Measurements from ENCODE around the gene TPRN.

- no peak for TF ChIP-seq POLR2AphosphoS5 (IDR thresholded peaks at IDR 0.05; ENCODE audit: low read depth, low read length)
- no peak for TF ChIP-seq SMC3 (IDR thresholded peaks at IDR 0.05; ENCODE audit: low read depth, low read length)
- TF ChIP-seq TCF12 (IDR thresholded peaks at IDR 0.05): no peak
- TF ChIP-seq, protein P1, sequence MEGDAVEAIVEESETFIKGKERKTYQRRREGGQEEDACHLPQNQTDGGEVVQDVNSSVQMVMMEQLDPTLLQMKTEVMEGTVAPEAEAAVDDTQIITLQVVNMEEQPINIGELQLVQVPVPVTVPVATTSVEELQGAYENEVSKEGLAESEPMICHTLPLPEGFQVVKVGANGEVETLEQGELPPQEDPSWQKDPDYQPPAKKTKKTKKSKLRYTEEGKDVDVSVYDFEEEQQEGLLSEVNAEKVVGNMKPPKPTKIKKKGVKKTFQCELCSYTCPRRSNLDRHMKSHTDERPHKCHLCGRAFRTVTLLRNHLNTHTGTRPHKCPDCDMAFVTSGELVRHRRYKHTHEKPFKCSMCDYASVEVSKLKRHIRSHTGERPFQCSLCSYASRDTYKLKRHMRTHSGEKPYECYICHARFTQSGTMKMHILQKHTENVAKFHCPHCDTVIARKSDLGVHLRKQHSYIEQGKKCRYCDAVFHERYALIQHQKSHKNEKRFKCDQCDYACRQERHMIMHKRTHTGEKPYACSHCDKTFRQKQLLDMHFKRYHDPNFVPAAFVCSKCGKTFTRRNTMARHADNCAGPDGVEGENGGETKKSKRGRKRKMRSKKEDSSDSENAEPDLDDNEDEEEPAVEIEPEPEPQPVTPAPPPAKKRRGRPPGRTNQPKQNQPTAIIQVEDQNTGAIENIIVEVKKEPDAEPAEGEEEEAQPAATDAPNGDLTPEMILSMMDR (IDR thresholded peaks at IDR 0.05): no peak
- no peak for TF ChIP-seq REST (IDR thresholded peaks at IDR 0.05; ENCODE audit: low read depth, low read length)
- TF ChIP-seq, protein P2, sequence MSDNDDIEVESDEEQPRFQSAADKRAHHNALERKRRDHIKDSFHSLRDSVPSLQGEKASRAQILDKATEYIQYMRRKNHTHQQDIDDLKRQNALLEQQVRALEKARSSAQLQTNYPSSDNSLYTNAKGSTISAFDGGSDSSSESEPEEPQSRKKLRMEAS (IDR thresholded peaks at IDR 0.05; ENCODE audit: low read depth): no peak
- TF ChIP-seq MXI1 (IDR thresholded peaks at IDR 0.05; ENCODE audit: low read depth, low read length): no peak
- no peak for TF ChIP-seq EP300 (IDR thresholded peaks at IDR 0.05; ENCODE audit: borderline replicate concordance in 1 of 2, low read depth in 1 of 2, low read length in 1 of 2)
- TF ChIP-seq SIN3A (IDR thresholded peaks at IDR 0.05; ENCODE audit: borderline replicate concordance, low read depth, low read length): no peak
- TF ChIP-seq GABPA (IDR thresholded peaks at IDR 0.05; ENCODE audit: low read depth): no peak
- no peak for TF ChIP-seq RFX5 (IDR thresholded peaks at IDR 0.05; ENCODE audit: low read length)
- no peak for TF ChIP-seq FOSL2 (IDR thresholded peaks at IDR 0.05; ENCODE audit: borderline replicate concordance, low read depth)
- TF ChIP-seq, protein P3, sequence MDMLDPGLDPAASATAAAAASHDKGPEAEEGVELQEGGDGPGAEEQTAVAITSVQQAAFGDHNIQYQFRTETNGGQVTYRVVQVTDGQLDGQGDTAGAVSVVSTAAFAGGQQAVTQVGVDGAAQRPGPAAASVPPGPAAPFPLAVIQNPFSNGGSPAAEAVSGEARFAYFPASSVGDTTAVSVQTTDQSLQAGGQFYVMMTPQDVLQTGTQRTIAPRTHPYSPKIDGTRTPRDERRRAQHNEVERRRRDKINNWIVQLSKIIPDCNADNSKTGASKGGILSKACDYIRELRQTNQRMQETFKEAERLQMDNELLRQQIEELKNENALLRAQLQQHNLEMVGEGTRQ (IDR thresholded peaks at IDR 0.05; ENCODE audit: borderline replicate concordance, low read depth, low read length): no peak
Observed at GRCh38 chr9:137204731-137205125, 4.2 kb upstream of the TPRN start.
